HEK293T (cell line): ENCODE results near the gene TTLL4.

Source experiments
- ARNT ChIP-seq: fragments of 450-650 bp; IDR thresholded peaks from 2 replicates; pipeline ENCODE4 v1.6.1; 2017; ENCODE audit warnings: mild to moderate bottlenecking
- BHLHE40 ChIP-seq: fragments of 450-650 bp; IDR thresholded peaks from 2 replicates; pipeline ENCODE4 v1.6.1; 2016; ENCODE audit warnings: mild to moderate bottlenecking, moderate library complexity, borderline replicate concordance
- CTBP1 ChIP-seq: fragments of 450-650 bp; IDR thresholded peaks from 2 replicates; pipeline ENCODE4 v1.6.1; 2016; ENCODE audit warnings: borderline replicate concordance
- ELF4 ChIP-seq: fragments of 450-650 bp; IDR thresholded peaks from 2 replicates; pipeline ENCODE4 v1.6.1; 2017; ENCODE audit warnings: antibody characterized with exemption
- FOXA1 ChIP-seq: fragments of 450-650 bp; IDR thresholded peaks from 2 replicates; pipeline ENCODE4 v1.6.1; 2016; ENCODE audit warnings: mild to moderate bottlenecking
- FOXK2 ChIP-seq: fragments of 450-650 bp; IDR thresholded peaks from 2 replicates; pipeline ENCODE4 v1.6.1; 2016; ENCODE audit warnings: mild to moderate bottlenecking
- FOXM1 ChIP-seq: fragments of 450-650 bp; IDR thresholded peaks from 2 replicates; pipeline ENCODE4 v1.6.1; 2017; ENCODE audit warnings: mild to moderate bottlenecking, borderline replicate concordance
- HDGF ChIP-seq: fragments of 450-650 bp; IDR thresholded peaks from 2 replicates; pipeline ENCODE4 v1.6.1; 2017; ENCODE audit warnings: antibody characterized with exemption, borderline replicate concordance
- L3MBTL2 ChIP-seq: fragments of 450-650 bp; conservative IDR thresholded peaks from 2 replicates; pipeline ENCODE4 v1.6.1; 2016; ENCODE audit warnings: mild to moderate bottlenecking
- NFRKB ChIP-seq: fragments of 450-650 bp; IDR thresholded peaks from 2 replicates; pipeline ENCODE4 v1.6.1; 2016; ENCODE audit warnings: mild to moderate bottlenecking, moderate library complexity
- PKNOX1 ChIP-seq: fragments of 450-650 bp; IDR thresholded peaks from 2 replicates; pipeline ENCODE4 v1.6.1; 2016
- SP1 ChIP-seq: fragments of 450-650 bp; IDR thresholded peaks from 2 replicates; pipeline ENCODE4 v1.6.1; 2017
- SUZ12 ChIP-seq: fragments of 450-650 bp; IDR thresholded peaks from 2 replicates; pipeline ENCODE4 v1.6.1; 2016; ENCODE audit warnings: mild to moderate bottlenecking
- TARDBP ChIP-seq: fragments of 450-650 bp; IDR thresholded peaks from 2 replicates; pipeline ENCODE4 v1.6.1; 2016

GRCh38 chr2:218671097-218671653, 39.5 kb upstream of the TTLL4 start:
- TF ChIP-seq FOXK2 (no peak), CTBP1 (no peak), SP1 (no peak), L3MBTL2 (no peak), TARDBP (no peak), BHLHE40 (no peak), HDGF (no peak), ARNT (no peak), FOXM1 (no peak), SUZ12 (no peak), FOXA1 (no peak), ELF4 (no peak), PKNOX1 (no peak), NFRKB (no peak)
